GM21723 (cell line): ENCODE data around the gene AGER.
"Not testable (repeated sequence)": the region's sequence is repeated elsewhere in the genome, so short reads cannot be mapped to it uniquely, and the experiment has no call there.

Experiments used
- ATAC-seq: cut with Tn5 transposase; IDR thresholded peaks from one replicate; pipeline ENCODE4 v1.9.1; 2021; ENCODE audit warnings: mild to moderate bottlenecking, moderate library complexity; ENCODE audit not compliant: unreplicated experiment

Gene AGER

DNA sequence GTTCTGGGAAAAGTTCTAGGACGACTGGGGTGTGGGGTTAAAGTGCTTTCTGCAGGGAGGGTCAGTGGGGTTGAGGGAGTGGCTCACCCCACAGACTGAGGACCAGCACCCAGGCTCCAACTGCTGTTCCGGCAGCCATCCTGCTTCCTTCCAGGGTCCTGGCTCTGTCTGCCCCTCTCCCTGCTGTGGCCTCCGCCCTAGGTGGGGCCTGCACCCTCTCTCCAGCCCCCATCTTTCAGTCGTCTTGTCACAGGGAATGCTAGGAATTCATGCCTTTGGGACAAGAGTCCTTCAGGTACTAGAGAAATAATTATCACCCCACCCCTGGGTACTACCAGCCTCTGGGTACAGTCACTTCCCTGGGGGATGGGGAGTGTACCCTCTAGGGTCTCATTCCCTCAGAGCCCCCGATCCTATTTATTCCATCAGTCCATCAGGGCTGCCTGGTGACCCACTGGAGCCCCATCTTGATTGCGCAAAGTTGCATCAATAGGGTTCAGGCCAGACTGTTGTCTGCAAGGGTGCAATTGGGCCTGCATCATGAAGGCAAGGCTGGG is at the start of gene AGER:
Gene AGER (minus strand): TSS at position 170 of the 557 bp plus-strand sequence. CDS start 31 bp downstream, at position 139.
- no peak for ATAC-seq

DNA sequence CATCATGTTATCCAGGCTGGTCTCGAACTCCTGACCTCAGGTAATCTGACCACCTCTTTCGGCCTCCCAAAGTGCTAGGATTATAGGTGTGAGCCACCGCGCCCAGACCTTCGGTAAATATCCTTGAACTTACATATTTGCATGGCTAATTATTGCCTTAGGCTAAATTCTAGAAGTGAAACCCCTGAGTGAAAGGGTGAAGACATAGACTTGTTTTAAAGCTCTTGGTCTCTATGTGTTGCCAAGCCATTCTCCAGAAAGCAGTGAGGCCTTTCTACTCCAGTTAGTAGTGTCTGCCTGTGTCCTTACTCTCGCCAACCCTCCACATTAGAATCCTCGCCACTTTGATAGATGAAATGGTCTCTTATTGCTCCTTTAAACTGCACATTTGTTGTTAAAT is 42.4 kb upstream of the AGER start:
- ATAC-seq, result no peak

DNA sequence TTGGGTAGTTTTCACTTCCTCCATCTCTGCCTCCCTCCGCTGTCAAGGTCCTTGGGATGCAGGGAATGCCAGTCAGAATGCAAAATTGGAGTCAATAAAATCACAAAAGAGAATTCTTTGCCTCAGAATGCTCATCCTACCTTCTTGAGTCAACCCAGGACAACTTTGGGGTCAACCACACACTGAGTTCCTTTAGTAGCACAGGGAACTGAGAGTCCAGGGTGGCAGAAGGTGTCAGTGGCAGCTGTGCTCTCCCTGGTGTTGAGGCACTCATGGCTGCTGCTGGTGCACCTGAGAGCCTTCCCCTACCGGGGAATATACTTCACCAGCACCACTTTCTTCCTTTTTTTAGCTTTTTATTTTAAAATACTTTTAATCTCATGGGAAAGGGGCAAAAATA is 40.6 kb upstream of the AGER start:
- no peak for ATAC-seq

DNA sequence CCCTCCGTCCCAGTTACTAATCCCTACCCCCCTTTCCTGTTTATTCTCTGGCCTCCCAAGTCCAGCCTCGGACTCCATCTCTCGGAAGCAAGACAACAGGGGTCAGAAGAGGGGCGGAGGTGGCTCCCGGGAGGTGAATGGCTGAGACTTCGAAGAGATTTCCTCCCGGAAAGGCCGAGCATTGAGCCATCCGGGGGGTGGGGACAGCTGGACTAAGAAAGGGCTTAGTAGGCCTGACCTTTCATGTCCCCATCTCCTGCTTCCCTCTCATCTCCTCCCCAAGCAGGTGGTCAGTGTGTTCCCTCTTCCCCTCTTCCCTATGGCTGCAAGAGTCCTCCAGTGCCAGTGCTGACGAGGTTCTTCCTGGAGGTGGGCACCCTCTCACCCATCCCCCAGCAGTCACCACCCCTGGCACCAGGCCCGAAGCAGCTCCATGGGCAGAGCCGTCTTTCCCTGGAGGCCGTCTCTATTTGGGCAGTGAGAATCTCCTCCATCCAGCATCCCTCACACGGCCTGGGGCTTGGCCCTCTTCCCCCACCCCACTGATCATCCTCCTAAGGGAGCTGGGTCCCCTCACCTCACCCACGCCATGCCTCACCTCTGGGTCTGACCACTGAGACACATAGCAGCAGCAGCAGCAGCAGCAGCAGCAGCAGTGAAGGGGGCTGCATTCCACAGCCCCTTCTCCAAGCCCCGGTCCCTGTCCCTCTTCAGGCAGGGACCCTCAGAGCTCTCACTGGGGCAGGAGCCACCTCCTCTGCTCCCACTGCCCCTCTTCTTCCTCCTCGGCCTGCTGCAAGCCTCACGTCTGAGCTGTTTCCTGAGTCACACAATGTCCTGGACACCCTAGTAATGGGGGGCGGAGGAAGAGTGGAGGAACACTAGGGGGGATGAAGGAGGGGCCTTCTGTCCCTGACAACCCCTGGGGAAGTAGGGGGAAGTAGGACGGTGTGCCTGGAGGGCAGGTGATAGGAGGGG is 39.5 kb upstream of the AGER start, which contains the start of gene NOTCH4:
Gene NOTCH4 (minus strand): TSS at position 810 of the 978 bp plus-strand sequence. CDS start 139 bp downstream, at position 671.
- no peak for ATAC-seq

DNA sequence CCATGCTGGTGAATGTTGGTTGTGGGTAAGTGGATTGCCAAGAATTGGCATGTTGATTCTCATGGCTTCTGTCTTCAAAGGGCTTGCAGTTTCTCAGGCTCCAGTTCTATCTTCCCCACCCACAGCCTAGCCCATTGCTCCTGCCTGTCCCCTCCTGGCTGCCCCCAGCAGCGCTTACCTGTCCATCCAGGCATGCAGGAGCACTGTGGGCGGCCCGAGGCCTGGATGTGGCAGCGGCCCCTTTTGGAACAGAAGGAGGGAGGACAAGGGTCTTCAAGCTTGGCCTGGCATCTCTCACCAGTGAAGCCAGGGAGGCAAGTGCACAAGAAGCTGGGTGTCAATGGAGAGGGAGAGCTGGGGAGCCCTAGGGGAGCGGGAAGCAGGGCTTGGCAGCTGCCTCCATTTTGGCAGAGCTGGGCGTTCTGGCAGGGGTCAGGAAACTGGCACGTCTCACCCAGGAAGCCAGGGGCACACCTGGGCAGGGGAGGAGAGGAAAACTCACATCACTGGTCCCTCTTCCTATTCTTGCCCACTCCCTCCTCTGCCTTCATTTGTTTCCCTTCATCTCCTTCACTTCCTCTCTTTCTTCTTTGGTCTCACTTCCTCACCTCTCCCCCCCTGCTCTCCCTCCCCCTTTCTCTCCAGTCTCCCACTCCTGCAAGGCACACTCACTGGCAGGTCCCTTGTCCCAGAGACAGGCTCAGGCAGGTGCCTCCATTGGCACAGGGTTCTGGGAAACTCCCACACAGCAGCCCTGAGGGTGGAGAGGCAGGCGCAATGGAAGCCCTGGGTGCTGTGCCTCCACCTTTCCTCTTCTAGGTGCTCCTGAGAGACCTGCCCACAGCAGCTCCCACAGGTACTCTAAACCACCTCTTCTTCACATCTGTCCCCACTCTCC is 38.5 kb upstream of the AGER start:
- ATAC-seq, result no peak

DNA sequence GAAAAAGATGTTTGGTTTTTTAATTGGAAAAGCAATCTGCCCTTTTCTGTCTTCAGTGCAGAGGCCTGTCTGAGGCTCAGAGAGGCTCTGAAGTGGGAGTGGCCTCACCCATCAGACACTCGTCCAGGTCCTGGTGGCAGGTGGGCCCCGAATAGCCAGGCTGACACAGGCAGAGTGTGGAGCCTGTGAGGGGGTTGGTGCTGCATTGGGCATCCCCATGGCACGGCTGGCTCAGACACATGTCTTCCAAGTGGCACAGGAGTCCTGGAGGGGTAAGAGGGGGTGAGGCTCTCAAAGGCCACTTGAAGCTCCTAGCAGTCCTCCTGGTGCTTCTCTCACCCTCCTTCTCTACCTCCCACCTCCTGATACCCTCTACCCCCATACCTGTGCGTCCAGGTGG is 36.0 kb upstream of the AGER start:
- ATAC-seq, result no peak

DNA sequence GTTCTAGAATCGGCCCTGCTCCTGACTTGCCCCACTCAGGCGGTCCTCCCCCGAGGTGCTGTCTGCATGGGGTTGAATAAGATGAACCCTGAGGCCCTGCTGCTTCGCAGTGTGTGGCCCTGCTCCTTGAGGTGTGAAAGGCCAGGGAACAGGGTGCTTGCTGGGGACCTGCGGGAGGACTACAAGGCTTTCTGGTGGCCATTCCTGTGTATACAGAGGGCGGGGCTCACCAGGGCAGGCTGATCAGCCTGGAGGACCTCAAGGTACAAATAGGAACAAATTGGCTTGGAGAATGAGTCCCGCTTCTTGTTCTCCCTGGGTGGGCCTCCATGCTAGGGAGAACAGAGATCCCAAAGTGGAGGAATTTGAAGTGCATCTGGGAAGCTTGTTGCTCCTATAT is 34.1 kb upstream of the AGER start:
- no peak for ATAC-seq

DNA sequence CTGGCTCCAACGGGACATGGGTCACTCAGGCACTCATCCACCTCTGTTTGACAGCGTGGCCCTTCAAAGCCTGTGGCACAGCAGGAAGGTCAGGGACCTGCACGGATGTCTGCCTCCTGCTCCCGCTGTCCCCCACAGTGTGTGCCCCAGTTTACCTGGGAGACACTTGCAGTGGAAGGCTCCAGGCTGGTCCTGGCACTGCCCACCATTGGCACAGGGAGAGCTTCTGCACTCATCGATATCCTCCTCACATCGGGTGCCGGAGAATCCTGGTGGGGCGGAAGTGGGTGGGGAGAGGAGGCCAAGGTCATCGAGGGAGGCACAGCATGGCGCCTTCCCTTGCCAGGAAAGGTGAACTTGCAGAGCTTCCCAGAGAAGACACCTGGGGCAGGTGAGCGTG is 32.9 kb upstream of the AGER start:
- ATAC-seq, result no peak

DNA sequence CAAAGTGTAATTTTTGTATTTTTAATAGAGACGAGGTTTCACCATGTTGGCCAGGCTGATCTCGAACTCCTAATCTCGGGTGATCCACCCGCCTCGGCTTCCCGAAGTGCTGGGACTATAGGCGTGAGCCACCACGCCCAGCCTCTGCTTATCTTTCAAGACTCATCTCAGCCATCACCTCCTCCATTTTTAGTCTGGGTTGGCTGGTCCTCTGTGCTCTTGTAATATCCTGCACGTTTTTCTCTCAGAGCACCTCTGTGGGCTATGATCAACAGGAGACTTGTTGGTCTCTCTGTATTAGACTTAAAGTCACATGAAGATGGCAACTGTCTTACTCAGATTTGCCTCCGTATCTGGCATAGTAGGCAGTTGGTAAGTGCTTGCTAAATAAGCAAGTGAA is 32.2 kb upstream of the AGER start:
- ATAC-seq, result no peak

DNA sequence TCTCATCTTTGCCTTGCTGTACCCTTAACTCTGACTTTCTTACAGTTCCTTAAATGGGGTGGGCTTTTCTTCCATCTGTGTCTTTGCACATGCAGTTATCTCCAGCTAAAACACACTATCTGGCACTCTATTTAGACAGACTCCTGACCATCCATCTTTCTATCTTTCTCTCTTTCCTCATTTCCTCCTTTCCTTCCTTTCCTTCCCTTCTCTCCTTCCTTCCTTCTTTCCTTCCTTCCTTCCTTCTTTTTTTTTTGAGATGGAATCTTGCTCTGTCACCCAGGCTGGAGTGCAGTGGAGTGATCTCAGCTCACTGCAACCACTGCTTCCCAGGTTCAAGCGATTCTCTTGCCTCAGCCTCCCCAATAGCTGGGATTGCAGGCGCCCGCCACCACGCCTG is 31.6 kb upstream of the AGER start:
- no peak for ATAC-seq

DNA sequence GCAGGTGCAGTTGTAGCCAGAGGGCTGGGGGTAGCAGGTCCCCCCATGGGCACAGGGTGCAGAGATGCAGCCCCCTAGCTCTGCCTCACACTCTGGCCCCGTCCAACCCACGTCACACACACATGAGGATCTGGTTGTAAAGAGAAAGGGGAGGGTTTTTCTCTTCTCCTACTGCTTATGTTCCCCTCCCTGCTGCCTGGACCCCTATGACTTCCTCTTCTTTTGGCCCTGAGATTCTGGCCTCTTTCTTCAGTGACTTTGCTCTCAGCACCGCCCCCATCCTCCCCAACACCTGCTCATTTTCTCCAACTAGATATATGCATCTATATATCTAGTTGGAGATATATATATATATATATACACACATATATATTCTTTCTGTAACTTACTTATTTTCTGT is 30.1 kb upstream of the AGER start:
- ATAC-seq, result no peak

DNA sequence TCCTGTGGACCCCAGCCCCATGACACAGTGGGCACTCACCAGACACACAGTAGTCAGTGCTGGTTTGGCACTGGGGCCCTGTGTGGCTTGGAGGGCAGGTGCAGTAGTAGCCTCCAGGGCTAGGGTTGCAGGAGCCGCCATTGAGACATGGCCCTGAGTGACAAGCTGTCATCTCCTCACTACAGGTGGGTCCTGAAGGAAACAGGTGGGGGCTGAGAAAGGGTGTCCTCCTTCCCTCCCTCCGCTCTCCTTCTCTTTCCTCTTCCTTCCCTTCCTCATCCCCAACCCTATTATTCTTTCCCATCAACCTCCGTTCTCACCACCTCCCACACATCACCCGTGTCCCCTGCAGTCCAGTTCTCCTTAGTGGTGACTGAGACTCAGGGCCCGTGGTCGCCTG is 29.6 kb upstream of the AGER start:
- ATAC-seq, result no peak

DNA sequence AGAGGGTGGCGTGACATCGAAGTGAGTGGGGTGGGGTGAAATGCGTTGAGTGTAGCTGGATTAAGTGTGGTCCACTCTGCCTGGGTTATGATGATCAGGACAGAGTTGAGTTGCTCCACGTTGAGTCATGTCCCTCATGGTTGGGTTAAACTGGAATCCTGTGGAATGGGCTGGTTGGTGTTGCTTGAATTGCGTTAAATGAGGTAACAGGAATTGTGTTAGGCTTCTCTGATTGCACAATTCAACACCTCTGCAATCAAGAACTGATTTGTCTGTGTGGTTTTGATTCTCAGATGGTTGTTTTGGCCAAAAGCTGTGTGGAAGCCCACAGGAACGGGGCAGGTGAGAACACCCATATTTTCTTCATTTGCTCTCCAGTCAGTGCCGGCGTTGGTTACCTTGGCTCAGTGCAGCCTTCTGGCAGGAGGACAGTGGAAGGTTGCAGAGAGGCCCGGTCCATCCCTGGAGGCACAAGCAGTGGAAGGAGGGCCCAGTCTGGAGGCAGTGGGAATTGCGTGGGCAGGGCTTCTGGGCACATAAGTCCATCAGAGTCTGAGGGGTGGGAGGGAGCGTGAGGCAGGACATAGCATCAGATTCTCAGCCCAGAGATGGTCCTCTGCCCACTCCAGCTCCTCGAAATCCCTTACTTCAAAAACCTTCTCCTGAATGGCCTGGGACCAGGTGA is 28.2 kb upstream of the AGER start:
- ATAC-seq, result no peak

DNA sequence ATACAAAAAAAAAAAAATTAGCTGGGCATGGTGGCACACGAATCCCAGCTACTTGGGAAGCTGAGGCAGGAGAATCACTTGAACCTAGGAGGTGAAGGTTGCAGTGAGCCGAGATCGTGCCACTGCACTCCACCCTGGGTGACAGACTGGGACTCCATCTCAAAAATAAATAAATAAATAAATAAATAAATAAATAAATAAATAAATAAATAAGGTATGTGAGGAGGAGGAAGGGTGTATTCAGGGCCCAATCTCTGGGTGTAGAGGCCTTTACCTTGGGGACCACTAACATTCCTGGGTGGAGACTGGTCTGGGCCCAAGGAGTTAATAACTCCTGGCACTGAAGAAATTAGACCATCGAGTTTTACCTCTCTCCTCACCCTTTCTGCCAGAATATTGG is 27.4 kb upstream of the AGER start:
- ATAC-seq, result not testable (repeated sequence)

DNA sequence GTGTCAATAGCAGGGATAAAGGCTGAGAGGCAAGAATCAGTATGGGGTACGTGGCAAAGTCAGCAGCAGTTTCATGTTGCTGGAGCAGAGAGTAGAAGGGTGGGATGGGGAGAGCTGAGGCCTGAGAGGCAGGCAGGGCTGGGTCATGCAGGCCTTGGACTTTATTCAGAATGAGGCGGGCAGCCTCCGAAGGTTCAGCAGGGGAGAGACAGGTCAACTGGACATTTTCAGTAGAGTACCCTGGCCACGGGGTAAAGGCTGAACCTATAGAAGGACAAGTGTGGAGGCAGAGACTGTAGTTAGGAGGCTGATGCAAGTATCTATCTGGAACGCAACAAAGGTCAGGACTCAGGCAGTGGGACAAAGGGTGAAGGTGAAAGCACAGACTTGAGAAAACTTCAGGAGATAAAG is 26.1 kb upstream of the AGER start:
- ATAC-seq, result no peak

DNA sequence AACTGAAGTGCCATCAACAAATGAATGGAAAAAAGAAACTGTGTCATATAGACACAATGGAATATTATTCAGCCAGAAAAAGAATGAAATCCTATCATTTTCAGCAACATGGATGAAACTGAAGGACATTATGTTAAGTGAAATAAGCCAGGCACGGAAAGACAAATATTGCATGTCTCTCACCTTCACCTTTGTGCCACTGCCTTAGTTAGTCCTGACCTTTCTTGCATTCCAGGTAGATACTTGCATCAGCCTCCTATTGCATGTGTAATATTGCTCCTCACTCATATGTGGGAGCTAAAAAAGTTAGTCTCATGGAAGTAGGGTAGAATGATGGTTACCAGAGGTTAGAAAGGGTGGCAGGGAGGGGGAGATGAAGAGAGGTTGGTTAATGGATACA is 24.9 kb upstream of the AGER start:
- ATAC-seq, result no peak

DNA sequence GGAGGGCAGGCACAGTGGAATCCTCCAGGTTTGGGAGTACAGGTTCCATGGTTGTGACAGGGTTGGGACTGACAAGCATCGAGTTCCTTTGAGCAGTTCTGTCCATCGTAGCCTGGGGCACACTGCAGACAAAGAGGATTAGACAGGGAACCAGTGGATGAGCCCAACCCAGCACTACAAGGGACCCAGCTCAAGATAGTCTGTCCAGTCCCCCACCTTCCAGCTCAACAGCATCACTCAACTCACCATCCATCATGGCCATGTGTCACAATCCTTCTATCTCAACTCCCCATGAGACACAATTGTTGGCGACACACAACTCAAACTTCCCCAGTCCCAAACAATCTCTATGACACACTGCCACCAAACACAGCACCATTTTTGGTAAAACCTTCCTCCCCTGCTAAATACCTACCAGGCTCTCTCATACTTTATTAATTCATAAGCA is 20.2 kb upstream of the AGER start:
- no peak for ATAC-seq

DNA sequence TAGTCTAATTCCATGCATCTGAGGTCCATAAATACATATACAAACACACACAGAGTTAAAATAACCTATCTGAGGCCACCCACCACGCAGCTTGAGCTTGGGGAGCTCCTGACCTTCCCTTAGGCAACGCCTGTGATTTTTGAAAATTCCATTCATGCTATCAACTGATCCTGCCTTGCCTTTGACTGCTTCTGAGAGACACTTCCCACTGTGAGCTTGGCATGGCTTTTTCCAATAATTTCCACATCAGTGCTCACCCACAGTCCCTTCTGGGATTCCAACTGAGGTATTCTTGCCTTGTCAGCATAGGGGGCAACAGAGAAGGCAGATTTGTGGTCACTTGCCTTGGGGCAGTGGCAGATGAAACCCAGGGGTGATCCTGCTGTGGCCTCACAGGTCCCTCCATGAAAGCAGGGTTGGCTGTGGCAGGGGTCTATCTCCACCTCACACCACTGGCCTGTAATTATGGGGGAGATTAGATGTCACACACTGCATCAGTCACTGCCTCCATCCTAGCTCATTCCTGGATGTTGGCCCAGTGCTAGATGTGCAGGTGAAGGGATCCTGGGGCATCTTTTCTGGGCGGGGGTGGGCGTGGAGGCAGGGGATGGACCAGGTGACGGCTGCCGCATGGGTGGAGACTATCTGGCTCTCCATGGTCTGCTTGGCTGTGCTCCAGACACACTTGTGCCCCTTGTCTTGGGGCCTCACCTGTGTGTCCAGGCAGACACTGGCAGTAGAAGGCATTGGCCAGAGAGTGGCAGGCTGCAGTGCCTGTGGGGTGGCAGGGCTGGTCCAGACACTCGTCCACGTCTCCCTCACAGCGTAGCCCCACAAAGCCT is 19.6 kb upstream of the AGER start:
- no peak for ATAC-seq

DNA sequence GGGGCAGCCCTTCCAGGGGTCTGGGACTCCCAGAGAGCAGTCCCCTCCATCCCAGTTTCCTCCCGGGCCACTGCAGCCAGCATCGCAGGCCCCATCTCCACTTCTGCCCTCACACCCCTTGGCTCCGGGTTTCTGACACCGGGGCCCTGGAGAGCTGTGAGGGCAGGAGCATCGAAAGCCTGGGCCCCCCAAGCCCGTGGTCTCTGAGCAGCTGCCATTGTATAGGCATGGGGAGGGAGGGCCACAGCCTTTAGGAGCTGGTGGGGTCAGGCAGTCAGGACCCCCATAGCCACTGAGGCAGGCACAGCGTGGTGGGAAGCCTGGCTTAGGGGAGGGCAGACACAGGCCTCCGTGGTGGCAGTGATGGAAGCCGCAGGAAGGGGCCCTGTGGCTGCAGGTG is 18.1 kb upstream of the AGER start:
- no peak for ATAC-seq
